HEK293T (cell line): Measurements from ENCODE around the gene PTCD3.

Experiments used
- CTCF ChIA-PET: fragments of 350-600 bp; formaldehyde crosslinking; extraction: SDS; loops from one replicate; lab custom pipeline; 2021; ENCODE audit warnings: antibody characterized with exemption, inconsistent platforms; lab: Yijun Ruan, JAX
- POLR2A ChIA-PET: fragments of 350-600 bp; formaldehyde crosslinking; extraction: SDS; loops from one replicate; lab custom pipeline; 2020; ENCODE audit warnings: antibody characterized with exemption, inconsistent platforms; lab: Yijun Ruan, JAX
- DNase-seq: peaks from one replicate; pipeline ENCODE4 v3.0.0; 2012; ENCODE audit warnings: mixed read lengths; ENCODE audit errors: extremely low spot score
- ARNT ChIP-seq: fragments of 450-650 bp; IDR thresholded peaks from 2 replicates; pipeline ENCODE4 v1.6.1; 2017; ENCODE audit warnings: mild to moderate bottlenecking
- BHLHE40 ChIP-seq: fragments of 450-650 bp; IDR thresholded peaks from 2 replicates; pipeline ENCODE4 v1.6.1; 2016; ENCODE audit warnings: mild to moderate bottlenecking, moderate library complexity, borderline replicate concordance
- CTBP1 ChIP-seq: fragments of 450-650 bp; IDR thresholded peaks from 2 replicates; pipeline ENCODE4 v1.6.1; 2016; ENCODE audit warnings: borderline replicate concordance
- ELF4 ChIP-seq: fragments of 450-650 bp; IDR thresholded peaks from 2 replicates; pipeline ENCODE4 v1.6.1; 2017; ENCODE audit warnings: antibody characterized with exemption
- FOXA1 ChIP-seq: fragments of 450-650 bp; IDR thresholded peaks from 2 replicates; pipeline ENCODE4 v1.6.1; 2016; ENCODE audit warnings: mild to moderate bottlenecking
- FOXK2 ChIP-seq: fragments of 450-650 bp; IDR thresholded peaks from 2 replicates; pipeline ENCODE4 v1.6.1; 2016; ENCODE audit warnings: mild to moderate bottlenecking
- FOXM1 ChIP-seq: fragments of 450-650 bp; IDR thresholded peaks from 2 replicates; pipeline ENCODE4 v1.6.1; 2017; ENCODE audit warnings: mild to moderate bottlenecking, borderline replicate concordance
- HDGF ChIP-seq: fragments of 450-650 bp; IDR thresholded peaks from 2 replicates; pipeline ENCODE4 v1.6.1; 2017; ENCODE audit warnings: antibody characterized with exemption, borderline replicate concordance
- L3MBTL2 ChIP-seq: fragments of 450-650 bp; conservative IDR thresholded peaks from 2 replicates; pipeline ENCODE4 v1.6.1; 2016; ENCODE audit warnings: mild to moderate bottlenecking
- LEF1 ChIP-seq: fragments of 450-650 bp; IDR thresholded peaks from 2 replicates; pipeline ENCODE4 v1.6.1; 2017; ENCODE audit warnings: mild to moderate bottlenecking, borderline replicate concordance
- NFRKB ChIP-seq: fragments of 450-650 bp; IDR thresholded peaks from 2 replicates; pipeline ENCODE4 v1.6.1; 2016; ENCODE audit warnings: mild to moderate bottlenecking, moderate library complexity
- PKNOX1 ChIP-seq: fragments of 450-650 bp; IDR thresholded peaks from 2 replicates; pipeline ENCODE4 v1.6.1; 2016
- SP1 ChIP-seq: fragments of 450-650 bp; IDR thresholded peaks from 2 replicates; pipeline ENCODE4 v1.6.1; 2017
- SUZ12 ChIP-seq: fragments of 450-650 bp; IDR thresholded peaks from 2 replicates; pipeline ENCODE4 v1.6.1; 2016; ENCODE audit warnings: mild to moderate bottlenecking
- TARDBP ChIP-seq: fragments of 450-650 bp; IDR thresholded peaks from 2 replicates; pipeline ENCODE4 v1.6.1; 2016
- ZNF384 ChIP-seq: fragments of 450-650 bp; IDR thresholded peaks from 2 replicates; pipeline ENCODE4 v1.6.1; 2016

Gene PTCD3

GRCh38 chr2:86072271-86072858 is 33.7 kb upstream of the PTCD3 start:
- DNase-seq = no peak
- ChIA-PET POLR2A (no interaction called here), CTCF (no interaction called here)
- TF ChIP-seq BHLHE40 (no peak), FOXM1 (no peak), SP1 (no peak), SUZ12 (no peak), ZNF384 (no peak), L3MBTL2 (no peak), TARDBP (no peak), LEF1 (no peak), PKNOX1 (no peak)

- ChIA-PET POLR2A (no interaction called here), CTCF (no interaction called here)
- no peak for TF ChIP-seq NFRKB
- no peak for TF ChIP-seq TARDBP
- DNase-seq = no peak
These were observed 32.8 kb upstream of the PTCD3 start for GRCh38 chr2:86073225-86073624.

- ChIA-PET CTCF (no interaction called here), POLR2A (no interaction called here)
- no peak for DNase-seq
- TF ChIP-seq FOXA1 = no peak
- TF ChIP-seq SP1 = no peak
- no peak for TF ChIP-seq NFRKB
- TF ChIP-seq ELF4 = no peak
- TF ChIP-seq CTBP1 = no peak
- no peak for TF ChIP-seq SUZ12
- TF ChIP-seq BHLHE40 = no peak
- TF ChIP-seq TARDBP = no peak
- no peak for TF ChIP-seq ZNF384
- TF ChIP-seq PKNOX1 = no peak
- TF ChIP-seq FOXM1 = no peak
- TF ChIP-seq HDGF = no peak
- no peak for TF ChIP-seq ARNT
- TF ChIP-seq LEF1 = no peak
- TF ChIP-seq L3MBTL2 = no peak
- TF ChIP-seq FOXK2 = no peak
These were observed 31.8 kb upstream of the PTCD3 start for GRCh38 chr2:86074256-86074655.

- no peak for TF ChIP-seq SUZ12
- TF ChIP-seq CTBP1 = no peak
- TF ChIP-seq HDGF = no peak
- TF ChIP-seq FOXK2 = no peak
- no peak for TF ChIP-seq ELF4
- TF ChIP-seq TARDBP = no peak
- TF ChIP-seq ARNT = no peak
- no peak for TF ChIP-seq SP1
- TF ChIP-seq LEF1 = no peak
- no peak for TF ChIP-seq PKNOX1
- TF ChIP-seq NFRKB = no peak
- TF ChIP-seq FOXM1 = no peak
- TF ChIP-seq FOXA1 = no peak
- no peak for TF ChIP-seq BHLHE40
- TF ChIP-seq ZNF384 = no peak
- TF ChIP-seq L3MBTL2 = no peak
- no peak for DNase-seq
- ChIA-PET POLR2A (no interaction called here), CTCF (no interaction called here)
These were observed 31.2 kb upstream of the PTCD3 start for GRCh38 chr2:86074811-86075210.

- no peak for DNase-seq
- POLR2A ChIA-PET = no interaction called here
- no peak for TF ChIP-seq FOXA1
- no peak for TF ChIP-seq ZNF384
- no peak for TF ChIP-seq FOXM1
- TF ChIP-seq TARDBP = no peak
- CTCF ChIA-PET = interaction anchor here (0.9 kb wide), 1 partner anchor 248 kb away, joined by 3 read pairs; no protein-coding TSS in a partner anchor
These were observed 30.1 kb upstream of the PTCD3 start for GRCh38 chr2:86075886-86076285.

- ChIA-PET CTCF (interaction anchor here (0.6 to 3.2 kb wide), 3 partner anchors 11 to 251 kb away, joined by 3 to 19 read pairs (median 4); no protein-coding TSS in a partner anchor), POLR2A (no interaction called here)
- TF ChIP-seq CTBP1 = no peak
- no peak for TF ChIP-seq FOXM1
- no peak for TF ChIP-seq SP1
- TF ChIP-seq HDGF = no peak
- TF ChIP-seq TARDBP = no peak
- TF ChIP-seq SUZ12 = no peak
- TF ChIP-seq BHLHE40 = no peak
- no peak for DNase-seq
These were observed 27.1 kb upstream of the PTCD3 start for GRCh38 chr2:86078774-86079545.
